ENCODE data around the gene RING1. TPM values are rescaled to one million over a fixed set of nuclear protein-coding genes. Genes with fewer than 3 reads are reported as not detected.

RING1 gene
- total and polyA plus RNA-seq, 10 of the 15 experiments (the other 5 are each of a cell fraction or from before 2014, with no cell fraction given) = 2.0 to 27.2 (median 15.8) TPM

DNA sequence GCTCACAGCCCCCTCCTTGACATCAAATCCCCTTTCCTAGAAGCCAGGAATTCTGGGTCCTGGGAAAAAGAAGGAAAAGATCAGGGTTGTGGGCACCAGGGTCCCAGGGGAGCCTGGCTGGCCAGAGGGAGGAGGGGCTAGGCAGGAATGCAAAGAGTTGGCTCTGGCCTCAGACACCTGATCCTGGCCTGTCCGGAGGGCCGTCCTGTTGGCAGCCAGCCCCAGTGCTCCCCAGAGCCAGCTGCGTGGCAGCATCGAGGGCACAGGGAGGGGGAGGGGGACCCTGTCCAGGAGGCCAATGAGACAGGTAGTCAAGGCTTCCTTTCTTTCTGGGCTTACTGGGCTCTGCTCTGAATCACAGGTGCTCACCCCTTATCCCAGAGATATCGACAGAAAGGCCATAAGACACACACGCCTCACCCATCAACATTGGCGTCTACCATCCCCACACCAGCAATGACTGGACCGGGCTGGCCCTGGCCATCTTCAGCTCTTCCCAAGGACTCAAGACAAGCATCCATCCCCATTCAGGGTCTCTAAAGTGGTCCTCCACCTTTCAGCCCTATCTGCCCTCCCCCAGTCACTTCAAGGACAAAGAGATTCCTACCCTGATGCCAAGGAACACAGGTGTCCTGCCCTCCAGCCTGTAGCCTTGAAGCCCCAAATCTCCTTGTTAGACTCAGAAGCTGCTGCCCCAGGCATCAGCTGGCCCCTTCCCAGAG, 16.8 kb upstream of the RING1 start (continued):
- TF ChIP-seq E2F8 (IDR thresholded peaks at IDR 0.05; ENCODE audit: low read depth, partially characterized antibody) (no peak), HDAC2 (IDR thresholded peaks at IDR 0.05) (no peak)
- TF ChIP-seq, protein P1, sequence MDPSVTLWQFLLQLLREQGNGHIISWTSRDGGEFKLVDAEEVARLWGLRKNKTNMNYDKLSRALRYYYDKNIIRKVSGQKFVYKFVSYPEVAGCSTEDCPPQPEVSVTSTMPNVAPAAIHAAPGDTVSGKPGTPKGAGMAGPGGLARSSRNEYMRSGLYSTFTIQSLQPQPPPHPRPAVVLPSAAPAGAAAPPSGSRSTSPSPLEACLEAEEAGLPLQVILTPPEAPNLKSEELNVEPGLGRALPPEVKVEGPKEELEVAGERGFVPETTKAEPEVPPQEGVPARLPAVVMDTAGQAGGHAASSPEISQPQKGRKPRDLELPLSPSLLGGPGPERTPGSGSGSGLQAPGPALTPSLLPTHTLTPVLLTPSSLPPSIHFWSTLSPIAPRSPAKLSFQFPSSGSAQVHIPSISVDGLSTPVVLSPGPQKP (IDR thresholded peaks at IDR 0.05; ENCODE audit: low read depth, low read length) = no peak

DNA sequence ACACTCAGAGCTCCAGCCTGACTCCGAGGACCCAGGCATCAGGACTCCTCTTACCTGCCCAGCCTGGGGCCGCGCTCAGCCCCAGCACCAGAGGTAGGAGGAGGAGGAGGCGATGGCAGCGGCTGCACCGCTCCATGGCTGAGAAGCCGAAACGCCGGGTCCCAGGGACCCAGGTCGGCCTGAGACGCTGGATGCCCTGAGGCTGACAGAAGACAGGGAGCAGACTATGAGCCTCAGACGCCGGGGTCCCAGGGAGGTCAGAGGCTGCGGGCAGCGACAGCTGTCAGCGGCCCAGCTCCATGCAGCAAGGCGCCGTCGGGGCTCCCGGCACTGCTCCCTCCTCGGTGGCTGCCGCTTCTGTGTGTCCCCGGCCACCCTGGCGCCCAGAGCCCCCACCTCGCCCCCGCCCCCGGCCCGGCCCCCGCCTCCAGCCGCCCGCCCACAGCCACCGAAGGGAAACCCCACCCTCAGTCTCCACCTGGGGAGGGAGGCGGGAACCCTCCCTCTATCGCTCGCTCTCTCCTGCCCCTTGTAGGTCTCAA, 16.1 kb upstream of the RING1 start, which contains the start of gene COL11A2:
COL11A2 (minus strand) TSS at position 363 of the 542 bp plus-strand sequence; CDS start at position 136, 227 bp downstream.
- ATAC-seq (peak; percentile 50), FAIRE-seq (no peak), DNase-seq (ENCODE audit: low read depth, low spot score) (no peak)
- Histone ChIP-seq H3K9me3 (replicated peaks; ENCODE audit: control insufficient read depth, insufficient read depth, low read length) (no peaks in the 10 kb centered on the region), H3K4me3 (no peak within 1 kb of the TSS), H3K4me2 (ENCODE audit: control insufficient read depth, insufficient read depth) (0 out of 2 replicates have a peak within 1 kb of the TSS, but pooled peaks have one; percentile 33), H3K36me3 (ENCODE audit: control insufficient read depth in 2 of 2, insufficient read depth in 2 of 2, low read length in 1 of 2) (peaks cover 11 to 20% of the 10 kb centered on the region in 2 experiments), H4K20me1 (ENCODE audit: control insufficient read depth, insufficient read depth) (no peaks in the 10 kb centered on the region), H3K27me3 (replicated peaks in 1 of 2; ENCODE audit: control insufficient read depth in 2 of 2, insufficient read depth in 2 of 2, low read length in 1 of 2) (peaks cover 2 to 5% of the 10 kb centered on the region in 2 experiments), H2AFZ (ENCODE audit: control insufficient read depth, low read depth, low read length) (no peak within 1 kb of the TSS), H3K27ac (ENCODE audit: control insufficient read depth, insufficient read depth) (no peak within 1 kb of the TSS), H3K4me1 (ENCODE audit: control insufficient read depth, insufficient read depth, low read length) (0 out of 2 replicates have a peak, but pooled peaks cover under 1% of the 10 kb centered on the region), H3K9ac (ENCODE audit: control insufficient read depth, insufficient read depth, low read length) (no peak within 1 kb of the TSS), H3K79me2 (ENCODE audit: control insufficient read depth, insufficient read depth, low read length) (no peaks in the 10 kb centered on the region)
- intact Hi-C loops (cut with micrococcal nuclease; ENCODE audit: unreplicated experiment) (no loop called here), in situ Hi-C loops (cut with MboI) (no loop called here)
- RAD21 ChIA-PET (ENCODE audit: unreplicated experiment) = no interaction called here
- BruUV-seq (replicated peaks) = no TSS peak
- SMC1A ChIA-PET (ENCODE audit: uncharacterized antibody, unreplicated experiment) = no interaction called here
- CTCF ChIA-PET = no interaction called here
- POLR2A ChIA-PET = no interaction called here
- WGBS (ENCODE audit: insufficient coverage, insufficient replicate concordance, low lambda C conversion rate, missing lambda C conversion rate) = 3% methylated on average over 21 of the region's 35 CpGs
- TF ChIP-seq GATAD2B (conservative IDR thresholded peaks at IDR 0.05; ENCODE audit: low read depth) (no peak), ZNF217 (IDR thresholded peaks at IDR 0.05) (no peak), SREBF1 (IDR thresholded peaks at IDR 0.05; ENCODE audit: low read length) (no peak), PBX3 (IDR thresholded peaks at IDR 0.05; ENCODE audit: insufficient replicate concordance, low read depth, low read length) (no peak), SMAD1 (IDR thresholded peaks at IDR 0.05; ENCODE audit: low read depth, partially characterized antibody) (no peak), EGR1 (IDR thresholded peaks at IDR 0.05; ENCODE audit: borderline replicate concordance in 1 of 2, low read depth in 2 of 2, low read length in 2 of 2) (no peak), MTA2 (IDR thresholded peaks at IDR 0.05; ENCODE audit: low read depth) (no peak), SREBF2 (IDR thresholded peaks at IDR 0.05; ENCODE audit: low read length) (no peak), CBX5 (IDR thresholded peaks at IDR 0.05; ENCODE audit: low read depth) (no peak), JUNB (IDR thresholded peaks at IDR 0.05) (no peak), TAF1 (IDR thresholded peaks at IDR 0.05; ENCODE audit: borderline replicate concordance, low read depth, low read length) (no peak), NBN (IDR thresholded peaks at IDR 0.05) (no peak), FOXM1 (IDR thresholded peaks at IDR 0.05; ENCODE audit: low read depth, low read length) (no peak), SIN3A (IDR thresholded peaks at IDR 0.05; ENCODE audit: low read depth, low read length) (no peak)
- TF ChIP-seq, protein P1 (IDR thresholded peaks at IDR 0.05; ENCODE audit: low read depth, low read length) = no peak
